IMR-90 (cell line): ENCODE data around the gene FTO. TPM values are rescaled to one million over a fixed set of nuclear protein-coding genes. Genes with fewer than 3 reads are reported as not detected.

Experiments used
- ATAC-seq: fragments of 200-7000 bp; cut with Tn5 transposase; 2 replicates; pipeline ENCODE4 v1.9.1; 2020; ENCODE audit warnings: low read depth, mild to moderate bottlenecking, moderate library complexity
- BruUV-seq: library from RNA; stranded (reverse); fragments of 400-500 nt; replicated peaks from 2 replicates; lab custom pipeline; 2021; lab: Mats Ljungman, UMichigan
- CTCF ChIA-PET: fragments of 300-600 bp; formaldehyde crosslinking; extraction: SDS; loops from one replicate; lab custom pipeline; 2021; ENCODE audit warnings: antibody characterized with exemption; lab: Yijun Ruan, JAX
- POLR2A ChIA-PET: fragments of 300-600 bp; sonication (Branson Sonifier 250); formaldehyde crosslinking; loops from one replicate; lab custom pipeline; 2022; ENCODE audit warnings: antibody characterized with exemption; ENCODE audit not compliant: unreplicated experiment; lab: Charles Lee
- DNase-seq: peaks from one replicate; pipeline ENCODE4 v3.0.0; 2013
- H2AFZ ChIP-seq: replicated peaks from 2 replicates; pipeline ENCODE3; 2013; ENCODE audit warnings: low read length, mild to moderate bottlenecking; ENCODE audit not compliant: poor library complexity
- H2AK5ac ChIP-seq: 2 replicates; pipeline ENCODE4 v1.6.1; 2013; ENCODE audit warnings: low read depth, low read length, inconsistent platforms
- H2AK9ac ChIP-seq: replicated peaks from 2 replicates; pipeline ENCODE3; 2013; ENCODE audit warnings: mild to moderate bottlenecking, low read depth, low read length, moderate library complexity; ENCODE audit not compliant: poor library complexity
- H2BK120ac ChIP-seq: 2 replicates; pipeline ENCODE4 v1.6.1; 2013; ENCODE audit warnings: low read depth, low read length, inconsistent platforms
- H2BK15ac ChIP-seq: 3 replicates; pipeline ENCODE4 v1.6.1; 2013; ENCODE audit warnings: low read depth, low read length, inconsistent platforms
- H2BK20ac ChIP-seq: 2 replicates; pipeline ENCODE4 v1.6.1; 2013; ENCODE audit warnings: low read depth, mild to moderate bottlenecking, inconsistent platforms, low read length, moderate library complexity
- H2BK5ac ChIP-seq: 2 replicates; pipeline ENCODE4 v1.6.1; 2013; ENCODE audit warnings: mild to moderate bottlenecking, low read depth, low read length, inconsistent platforms; ENCODE audit not compliant: poor library complexity, severe bottlenecking
- H3K14ac ChIP-seq: replicated peaks from 2 replicates; pipeline ENCODE4 v1.6.1; 2013; ENCODE audit warnings: low read depth, low read length, inconsistent platforms
- H3K18ac ChIP-seq: 2 replicates; pipeline ENCODE4 v1.6.1; 2013; ENCODE audit warnings: low read depth, low read length, control low read depth
- H3K23ac ChIP-seq: 2 replicates; pipeline ENCODE4 v1.6.1; 2013; ENCODE audit warnings: low read depth, low read length, inconsistent platforms
- H3K27ac ChIP-seq: 2 replicates; pipeline ENCODE4 v1.5.1; 2013; ENCODE audit warnings: mild to moderate bottlenecking, control low read depth, low read length; ENCODE audit not compliant: insufficient read depth
- H3K27me3 ChIP-seq: 2 replicates; pipeline ENCODE4 v1.6.1; 2013; ENCODE audit warnings: low read length; ENCODE audit not compliant: control insufficient read depth, insufficient read depth
- H3K36me3 ChIP-seq: 2 replicates; pipeline ENCODE4 v1.6.1; 2013; ENCODE audit warnings: low read length, mixed read lengths; ENCODE audit not compliant: control insufficient read depth, insufficient read depth
- H3K4ac ChIP-seq: 2 replicates; pipeline ENCODE4 v1.6.1; 2013; ENCODE audit warnings: low read depth, low read length, inconsistent platforms
- H3K4me1 ChIP-seq: 2 replicates; pipeline ENCODE4 v1.6.1; 2013; ENCODE audit warnings: low read length, mixed read lengths; ENCODE audit not compliant: control insufficient read depth, insufficient read depth
- H3K4me2 ChIP-seq: 2 replicates; pipeline ENCODE4 v1.6.1; 2013; ENCODE audit warnings: low read depth, mild to moderate bottlenecking, control low read depth, low read length, moderate library complexity
- H3K4me3 ChIP-seq: 2 replicates; pipeline ENCODE4 v1.5.1; 2013; ENCODE audit warnings: low read depth, mild to moderate bottlenecking, control low read depth, low read length, moderate library complexity; ENCODE audit not compliant: insufficient read depth
- H3K56ac ChIP-seq: 2 replicates; pipeline ENCODE4 v1.6.1; 2013; ENCODE audit warnings: low read length, inconsistent platforms; ENCODE audit not compliant: insufficient read depth; ENCODE audit errors: extremely low read depth
- H3K79me1 ChIP-seq, 2 experiments: 2 replicates each; pipeline ENCODE4 v1.6.1; 2013; ENCODE audit warnings: low read length in 2 of 2, inconsistent platforms in 1 of 2, low read depth in 1 of 2
- H3K9ac ChIP-seq: 2 replicates; pipeline ENCODE4 v1.6.1; 2013; ENCODE audit warnings: low read depth, low read length, control low read depth
- H3K9me1 ChIP-seq: 2 replicates; pipeline ENCODE4 v1.6.1; 2013; ENCODE audit warnings: low read length, inconsistent platforms; ENCODE audit not compliant: insufficient read depth
- H3K9me3 ChIP-seq: 2 replicates; pipeline ENCODE4 v1.6.1; 2013; ENCODE audit warnings: low read length; ENCODE audit not compliant: control insufficient read depth, insufficient read depth
- H4K20me1 ChIP-seq: 2 replicates; pipeline ENCODE4 v1.6.1; 2013; ENCODE audit warnings: low read length, inconsistent platforms; ENCODE audit not compliant: insufficient read depth
- H4K5ac ChIP-seq: 2 replicates; pipeline ENCODE4 v1.6.1; 2013; ENCODE audit warnings: mild to moderate bottlenecking, low read depth, low read length, control low read depth
- H4K8ac ChIP-seq, 2 experiments: 2 replicates each; pipeline ENCODE4 v1.6.1; 2013; ENCODE audit warnings: low read depth in 2 of 2, low read length in 2 of 2, control low read depth in 1 of 2, inconsistent platforms in 1 of 2
- H4K91ac ChIP-seq: 2 replicates; pipeline ENCODE4 v1.6.1; 2013; ENCODE audit warnings: low read depth, low read length, inconsistent platforms; ENCODE audit not compliant: insufficient read depth
- BHLHE40 ChIP-seq: fragments of 150-350 bp; IDR thresholded peaks from 2 replicates; pipeline ENCODE4 v1.6.1; 2016; ENCODE audit warnings: mild to moderate bottlenecking, low read depth, low read length
- CEBPB ChIP-seq: IDR thresholded peaks from 2 replicates; pipeline ENCODE4 v1.6.1; 2012; ENCODE audit warnings: low read depth, low read length, improper control_type of control experiment
- CHD1 ChIP-seq: IDR thresholded peaks from 2 replicates; pipeline ENCODE4 v1.6.1; 2012; ENCODE audit warnings: low read depth, low read length, improper control_type of control experiment
- CTCF ChIP-seq: conservative IDR thresholded peaks from 2 replicates; pipeline ENCODE4 v1.5.1; 2012; ENCODE audit warnings: mild to moderate bottlenecking, low read depth, low read length, improper control_type of control experiment
- ELK1 ChIP-seq: fragments of 150-350 bp; IDR thresholded peaks from 2 replicates; pipeline ENCODE4 v1.6.1; 2016; ENCODE audit warnings: low read depth, mild to moderate bottlenecking, low read length, moderate library complexity, borderline replicate concordance
- FOS ChIP-seq: fragments of 150-350 bp; IDR thresholded peaks from 2 replicates; pipeline ENCODE4 v1.6.1; 2016; ENCODE audit warnings: low read depth, low read length
- MAFK ChIP-seq: IDR thresholded peaks from 2 replicates; pipeline ENCODE4 v1.6.1; 2012; ENCODE audit warnings: low read depth, low read length, improper control_type of control experiment
- MAZ ChIP-seq: IDR thresholded peaks from 2 replicates; pipeline ENCODE4 v1.6.1; 2012; ENCODE audit warnings: low read depth, mild to moderate bottlenecking, low read length, improper control_type of control experiment, moderate library complexity, borderline replicate concordance
- MXI1 ChIP-seq: IDR thresholded peaks from 2 replicates; pipeline ENCODE4 v1.6.1; 2012; ENCODE audit warnings: low read depth, mild to moderate bottlenecking, low read length, moderate library complexity, borderline replicate concordance
- NFE2L2 ChIP-seq: fragments of 150-350 bp; IDR thresholded peaks from 2 replicates; pipeline ENCODE4 v1.6.1; 2016; ENCODE audit warnings: low read depth, mild to moderate bottlenecking, low read length
- POLR2A ChIP-seq: IDR thresholded peaks from 2 replicates; pipeline ENCODE4 v1.6.1; 2012; ENCODE audit warnings: mild to moderate bottlenecking, low read depth, low read length
- RAD21 ChIP-seq: IDR thresholded peaks from 2 replicates; pipeline ENCODE4 v1.6.1; 2012; ENCODE audit warnings: low read length, improper control_type of control experiment
- RCOR1 ChIP-seq: IDR thresholded peaks from 2 replicates; pipeline ENCODE4 v1.6.1; 2012; ENCODE audit warnings: mild to moderate bottlenecking, low read length, improper control_type of control experiment; ENCODE audit not compliant: insufficient replicate concordance
- RFX5 ChIP-seq: IDR thresholded peaks from 2 replicates; pipeline ENCODE4 v1.8.0; 2012; ENCODE audit warnings: low read depth, mild to moderate bottlenecking, low read length, moderate library complexity
- SMC3 ChIP-seq: fragments of 150-350 bp; IDR thresholded peaks from 2 replicates; pipeline ENCODE4 v1.6.1; 2016; ENCODE audit warnings: low read depth, mild to moderate bottlenecking, antibody characterized with exemption, low read length, moderate library complexity
- USF2 ChIP-seq: fragments of 150-350 bp; IDR thresholded peaks from 2 replicates; pipeline ENCODE4 v1.6.1; 2017; ENCODE audit warnings: mild to moderate bottlenecking, antibody characterized with exemption, low read length, low read depth
- WGBS, 2 experiments: methylation state at CpG; one replicate each; pipeline versions ENCODE4 v1.1.5 to v1.1.7; 2013; ENCODE audit warnings: missing lambda C conversion rate in 2 of 2; ENCODE audit not compliant: insufficient read length in 1 of 2; ENCODE audit errors: extremely low coverage in 2 of 2; 5-methylcytosine and 5-hydroxymethylcytosine counted together
- dilution Hi-C: fragments of 300-500 bp; cut with HindIII; formaldehyde crosslinking; loops from one replicate; pipeline ENCODE4 v1.14.3; 2018; ENCODE audit warnings: low sequenced_read_pairs; ENCODE audit not compliant: unreplicated experiment
- in situ Hi-C: fragments of 300-500 bp; cut with MboI; formaldehyde crosslinking; loops from 3 replicates; pipeline ENCODE4 v1.14.3; 2019; ENCODE audit warnings: low sequenced_read_pairs, inconsistent platforms, mixed read lengths
- intact Hi-C: fragments of 100-400 bp; cut with micrococcal nuclease; formaldehyde crosslinking; loops from 2 replicates; pipeline ENCODE4 v1.10.0; 2022
- polyA plus RNA-seq, 3 experiments: library from polyadenylated mRNA; depleted of rRNA; stranded (reverse); fragments of >200 nt; gene quantifications; 2 replicates each; pipeline ENCODE4 v1.2.3, GENCODE V29; 2012; ENCODE audit warnings: low replicate concordance in 1 of 3
- total RNA-seq: library from RNA; depleted of rRNA; stranded (reverse); fragments of >200 nt; gene quantifications from 2 replicates; pipeline ENCODE4 v1.2.3, GENCODE V29; 2012

The FTO gene
- total and polyA plus RNA-seq, 2 of the 4 experiments (the other 2 are of a cell fraction) = 70.3 to 132 TPM

GRCh38 chr16:54118846-54119245 is 414.9 kb downstream of the FTO start:
- no peaks in the 10 kb centered on the region for H3K79me1 ChIP-seq
- H3K23ac ChIP-seq = no peak overlapping the region
- H3K14ac ChIP-seq = no peak overlapping the region
- H4K20me1 ChIP-seq = no peaks in the 10 kb centered on the region
- H3K4me3 ChIP-seq = no peak overlapping the region
- no peak overlapping the region for H4K8ac ChIP-seq
- no peak overlapping the region for H4K91ac ChIP-seq
- H2BK120ac ChIP-seq = no peak overlapping the region
- intact Hi-C loops (no loop called here), in situ Hi-C loops (no loop called here), dilution Hi-C loops (no loop called here)
- no peak overlapping the region for H3K4ac ChIP-seq
- no peak overlapping the region for H3K9ac ChIP-seq
- CTCF ChIA-PET = interaction anchor here (0.6 kb wide), 1 partner anchor 816 kb away, joined by 4 read pairs; no protein-coding TSS in a partner anchor
- H3K9me3 ChIP-seq = no peaks in the 10 kb centered on the region
- no peak overlapping the region for H3K27ac ChIP-seq
- WGBS, 2 experiments = 72% methylated on average over 2 of the region's 3 CpGs; no CpG with 5 or more reads in 1 of the 2 experiments
- no TSS peak for BruUV-seq
- DNase-seq = peak; percentile 25
- no peak overlapping the region for H2AK9ac ChIP-seq
- no peak overlapping the region for H3K4me2 ChIP-seq
- H2BK5ac ChIP-seq = no peak overlapping the region
- H2BK15ac ChIP-seq = no peak overlapping the region
- no peak overlapping the region for H2AK5ac ChIP-seq
- POLR2A ChIA-PET = no interaction called here
- no peak overlapping the region for H3K56ac ChIP-seq
- ATAC-seq = no peak
- TF ChIP-seq CTCF = no peak
- TF ChIP-seq MAZ = no peak
- TF ChIP-seq CHD1 = no peak
- TF ChIP-seq ELK1 = no peak
- TF ChIP-seq MXI1 = no peak
- no peak for TF ChIP-seq SMC3
- TF ChIP-seq CEBPB = no peak
- TF ChIP-seq BHLHE40 = no peak
- TF ChIP-seq MAFK = no peak
- no peak for TF ChIP-seq FOS
- TF ChIP-seq POLR2A = no peak
- no peak for TF ChIP-seq RCOR1
- TF ChIP-seq RFX5 = no peak
- no peak for TF ChIP-seq RAD21
- TF ChIP-seq NFE2L2 = no peak
- no peak for TF ChIP-seq USF2
- no peak overlapping the region for H2BK20ac ChIP-seq
- H3K4me1 ChIP-seq = no peaks in the 10 kb centered on the region
- H3K9me1 ChIP-seq = no peaks in the 10 kb centered on the region
- H3K27me3 ChIP-seq = no peaks in the 10 kb centered on the region
- H4K5ac ChIP-seq = no peak overlapping the region
- H3K36me3 ChIP-seq = no peaks in the 10 kb centered on the region
- no peak overlapping the region for H2AFZ ChIP-seq
- no peak overlapping the region for H3K18ac ChIP-seq
